Stimulated activated naive CD8-positive, alpha-beta T cell treated with anti-CD3 and anti-CD28 coated beads, Interleukin-15, amount 100 ng/mL, for 72 hours (primary cell): ENCODE measurements around the gene SLC17A2.
"Not testable (repeated sequence)": the region's sequence is repeated elsewhere in the genome, so short reads cannot be mapped to it uniquely, and the experiment has no call there.

ENCODE experiments used
- ATAC-seq: fragments of 150-1000 bp; cut with Tn5 transposase; 2 replicates; pipeline ENCODE4 v1.10.0; 2021; ENCODE audit warnings: mild to moderate bottlenecking, moderate library complexity
- DNase-seq, 2 donors: peaks; one replicate each; pipeline ENCODE4 v3.0.0; 2021 to 2022
- H3K27ac Mint-ChIP-seq, 2 donors: one replicate each; pipeline ENCODE4 v1.8.0; 2022; ENCODE audit warnings: mild to moderate bottlenecking in 2 of 2, mixed read lengths in 2 of 2, moderate library complexity in 2 of 2
- H3K27me3 Mint-ChIP-seq: one replicate; pipeline ENCODE4 v1.8.0; 2022; ENCODE audit warnings: mixed read lengths
- H3K4me1 Mint-ChIP-seq: one replicate; pipeline ENCODE4 v1.8.0; 2022; ENCODE audit warnings: mild to moderate bottlenecking, mixed read lengths
- H3K4me3 Mint-ChIP-seq, 2 donors: one replicate each; pipeline ENCODE4 v1.8.0; 2022; ENCODE audit warnings: mild to moderate bottlenecking in 2 of 2, mixed read lengths in 2 of 2, moderate library complexity in 1 of 2
- H3K9me3 Mint-ChIP-seq, 2 donors: one replicate each; pipeline ENCODE4 v1.8.0; 2022; ENCODE audit warnings: mixed read lengths in 2 of 2

The SLC17A2 gene

DNA sequence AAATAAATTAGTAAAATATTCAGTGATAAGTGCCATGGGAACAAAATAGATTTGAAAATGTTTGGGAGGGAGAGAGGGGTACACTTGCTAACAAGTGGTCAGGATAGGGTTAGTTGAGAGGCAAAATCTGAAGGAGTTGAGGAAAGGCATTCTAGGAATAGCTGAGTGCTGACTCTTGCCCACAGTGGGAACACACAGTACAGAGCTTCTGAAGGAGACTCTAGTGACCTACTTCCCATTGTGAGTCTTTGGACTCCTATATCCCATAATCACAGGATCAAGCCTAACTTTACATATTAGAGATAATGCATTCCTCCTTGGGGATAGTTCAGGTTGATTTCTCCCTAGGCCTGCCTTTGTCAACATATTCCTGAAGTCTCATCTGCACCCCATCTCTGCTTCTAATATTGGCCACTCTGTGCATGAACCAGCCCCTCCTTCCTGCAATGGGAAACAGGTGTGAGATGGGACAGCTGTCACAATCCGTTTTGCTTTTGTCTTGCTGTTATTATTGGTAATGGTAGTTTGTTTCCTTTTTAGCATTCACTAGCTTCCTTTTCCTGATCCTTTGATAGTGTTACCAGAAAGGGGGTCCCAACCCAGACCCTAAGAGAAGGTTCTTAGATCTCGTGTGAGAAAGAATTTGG lies 29.5 kb upstream of the SLC17A2 start:
- Mint-ChIP-seq H3K4me3 (no peak overlapping the region), H3K9me3 (peaks cover 28 to 31% of the 10 kb centered on the region in 2 donors), H3K4me1 (peaks cover 60% of the 10 kb centered on the region), H3K27ac (no peak overlapping the region), H3K27me3 (no peaks in the 10 kb centered on the region)
- no peak for DNase-seq
- ATAC-seq, result no peak

DNA sequence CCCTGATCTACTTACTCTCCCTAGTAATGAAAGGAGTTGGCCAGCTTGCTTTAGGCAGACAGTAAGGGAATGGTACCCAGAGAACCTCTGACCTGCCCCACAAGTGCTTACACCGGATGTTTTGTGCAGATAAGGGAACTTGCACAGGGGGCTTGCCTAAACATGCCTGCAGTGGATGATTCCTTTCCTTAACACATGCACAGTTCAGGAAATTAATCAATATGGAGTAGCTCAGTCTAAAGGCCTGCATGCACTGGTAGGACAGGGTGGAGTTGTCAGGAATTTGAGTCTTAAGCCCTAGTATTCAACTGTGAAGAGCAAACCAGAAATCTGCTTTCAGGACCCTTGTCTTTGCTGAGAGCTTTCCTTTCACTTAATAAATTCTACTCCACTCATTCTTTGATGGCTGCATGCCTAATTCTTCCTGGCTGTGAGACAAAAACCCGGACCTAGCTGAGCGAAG lies 28.2 kb upstream of the SLC17A2 start:
- ATAC-seq (no peak), DNase-seq (no peak)
- peaks cover 47% of the 10 kb centered on the region for H3K4me1 Mint-ChIP-seq
- H3K4me3 Mint-ChIP-seq, result no peak overlapping the region
- H3K27ac Mint-ChIP-seq, result peak overlapping the region in 1 of 2 donors; percentile 88
- H3K27me3 Mint-ChIP-seq, result no peaks in the 10 kb centered on the region
- H3K9me3 Mint-ChIP-seq, result peaks cover 28 to 31% of the 10 kb centered on the region in 2 donors

DNA sequence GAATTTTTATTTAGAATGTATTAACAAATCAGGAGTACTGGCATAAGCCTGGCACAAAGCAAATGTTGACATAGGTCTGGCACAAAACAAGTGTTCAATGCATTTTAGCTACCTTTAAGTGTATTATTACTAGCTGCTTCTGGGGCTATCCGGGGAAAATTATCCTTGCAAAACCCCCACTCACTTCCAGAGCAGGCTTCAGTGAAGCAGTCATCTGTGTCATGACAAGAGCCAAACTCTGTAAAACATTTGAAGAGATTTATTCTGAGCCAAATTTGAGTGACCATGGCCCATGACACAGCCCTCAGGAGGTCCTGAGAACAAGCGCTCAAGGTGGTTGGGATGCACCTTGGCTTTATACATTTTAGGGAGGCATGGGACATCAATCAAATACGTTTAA lies 25.7 kb upstream of the SLC17A2 start:
- DNase-seq (no peak), ATAC-seq (no peak)
- Mint-ChIP-seq H3K4me3 (no peak overlapping the region), H3K9me3 (peaks cover 28 to 31% of the 10 kb centered on the region in 2 donors), H3K4me1 (peaks cover 32% of the 10 kb centered on the region), H3K27me3 (no peaks in the 10 kb centered on the region), H3K27ac (no peak overlapping the region)

GRCh38 chr6:25954756-25955155 lies 24.3 kb upstream of the SLC17A2 start:
- no peaks in the 10 kb centered on the region for H3K27me3 Mint-ChIP-seq
- peaks cover 19% of the 10 kb centered on the region for H3K4me1 Mint-ChIP-seq
- no peak overlapping the region for H3K27ac Mint-ChIP-seq
- DNase-seq, result no peak
- ATAC-seq, result no peak
- H3K9me3 Mint-ChIP-seq, result peaks cover 14 to 18% of the 10 kb centered on the region in 2 donors
- no peak overlapping the region for H3K4me3 Mint-ChIP-seq

DNA sequence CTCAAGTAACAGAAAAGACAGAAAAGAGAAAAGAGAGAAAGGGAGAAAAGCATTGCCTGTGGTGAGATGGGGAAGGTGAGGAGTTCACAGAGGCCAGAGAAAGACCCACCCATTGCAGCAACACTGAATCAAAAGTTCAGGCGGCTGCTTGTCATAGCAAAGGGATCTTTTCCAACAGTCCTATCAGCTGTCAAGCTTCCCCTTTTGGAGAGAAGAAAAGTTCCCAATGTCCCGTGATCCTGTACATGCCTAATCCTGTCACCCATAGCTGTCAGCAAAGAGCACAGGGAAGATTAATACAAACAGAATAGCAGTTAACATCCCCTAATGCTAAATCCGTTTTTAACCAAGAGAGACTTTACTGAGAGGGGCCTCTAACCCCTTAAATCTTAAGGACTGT lies 23.2 kb upstream of the SLC17A2 start:
- DNase-seq (no peak), ATAC-seq (no peak)
- no peaks in the 10 kb centered on the region for H3K27me3 Mint-ChIP-seq
- H3K4me1 Mint-ChIP-seq, result peaks cover 9% of the 10 kb centered on the region
- H3K27ac Mint-ChIP-seq, result no peak overlapping the region
- H3K4me3 Mint-ChIP-seq, result no peak overlapping the region
- H3K9me3 Mint-ChIP-seq, result peaks cover 5 to 8% of the 10 kb centered on the region in 2 donors

DNA sequence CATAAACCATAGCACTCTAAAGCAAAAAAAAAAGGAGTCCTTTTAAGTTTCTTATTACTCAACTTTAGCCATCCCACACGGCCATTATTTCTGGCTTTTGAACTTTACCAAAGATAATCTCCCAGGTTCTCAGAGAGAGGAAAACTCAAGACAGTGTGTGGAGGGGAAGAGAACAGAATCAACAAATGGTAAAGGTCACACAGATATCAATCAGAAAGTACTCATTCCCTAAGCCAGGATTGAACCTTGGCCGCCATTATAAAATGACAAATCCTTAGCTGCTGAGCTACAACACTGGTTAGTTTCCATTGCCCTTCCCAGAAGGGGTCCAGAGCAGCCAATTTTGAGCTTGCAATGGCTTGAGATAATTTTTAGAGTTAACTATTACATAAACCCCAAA lies 22.0 kb upstream of the SLC17A2 start:
- Mint-ChIP-seq H3K4me1 (no peaks in the 10 kb centered on the region), H3K27me3 (no peaks in the 10 kb centered on the region), H3K9me3 (no peaks in the 10 kb centered on the region), H3K27ac (no peak overlapping the region), H3K4me3 (no peak overlapping the region)
- ATAC-seq (no peak), DNase-seq (no peak)

GRCh38 chr6:25951296-25952032 lies 21.0 kb upstream of the SLC17A2 start:
- no peaks in the 10 kb centered on the region for H3K27me3 Mint-ChIP-seq
- peaks cover 4% of the 10 kb centered on the region for H3K4me1 Mint-ChIP-seq
- peaks cover 0 to 3% of the 10 kb centered on the region in 2 donors for H3K9me3 Mint-ChIP-seq
- DNase-seq (no peak), ATAC-seq (no peak)
- no peak overlapping the region for H3K4me3 Mint-ChIP-seq
- no peak overlapping the region for H3K27ac Mint-ChIP-seq

DNA sequence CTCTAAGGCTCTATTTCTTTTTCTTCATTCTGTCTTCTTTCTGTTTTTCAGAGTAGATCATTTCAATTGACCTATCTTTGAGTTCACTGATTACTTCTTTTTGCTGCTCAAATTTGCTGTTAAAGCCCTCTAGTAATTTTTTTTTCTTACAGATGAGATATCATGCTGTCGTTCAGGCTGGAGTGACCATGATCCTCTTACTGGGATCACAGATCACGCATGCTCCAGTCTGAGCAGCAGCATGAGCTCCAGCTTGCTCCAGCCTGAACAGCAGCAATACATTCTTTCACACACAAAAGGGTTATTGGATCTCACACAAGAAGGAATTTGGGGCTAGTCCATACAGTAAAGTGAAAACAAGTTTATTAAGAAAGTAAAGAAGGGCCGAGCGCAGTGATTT lies 19.8 kb upstream of the SLC17A2 start:
- DNase-seq (no peak), ATAC-seq (no peak)
- H3K27me3 Mint-ChIP-seq, result no peaks in the 10 kb centered on the region
- no peak overlapping the region for H3K27ac Mint-ChIP-seq
- peaks cover 11% of the 10 kb centered on the region for H3K4me1 Mint-ChIP-seq
- peaks cover 8 to 11% of the 10 kb centered on the region in 2 donors for H3K9me3 Mint-ChIP-seq
- no peak overlapping the region for H3K4me3 Mint-ChIP-seq

DNA sequence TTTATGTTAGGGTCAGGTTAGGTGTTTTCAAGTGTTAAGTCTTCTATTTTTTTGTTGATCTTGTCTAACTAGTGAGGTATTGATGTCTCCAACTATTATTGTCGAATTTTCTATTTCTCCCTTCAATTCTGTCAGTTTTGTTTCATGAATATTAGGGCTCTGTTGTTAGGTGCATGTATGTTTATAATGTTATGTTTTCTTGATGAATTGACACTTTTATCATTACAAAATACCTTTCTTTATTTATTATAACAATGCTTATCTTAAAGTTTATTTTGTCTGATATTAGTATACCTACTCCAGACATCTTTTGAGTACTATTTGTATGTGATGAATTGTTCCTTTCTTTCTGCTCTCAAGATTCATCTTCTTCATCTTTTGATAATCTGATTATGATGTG lies 19.2 kb upstream of the SLC17A2 start:
- no peak for ATAC-seq
- H3K27ac Mint-ChIP-seq, result no peak overlapping the region
- peaks cover 4% of the 10 kb centered on the region for H3K27me3 Mint-ChIP-seq
- H3K9me3 Mint-ChIP-seq, result peaks cover 9 to 12% of the 10 kb centered on the region in 2 donors
- DNase-seq, result no peak
- no peak overlapping the region for H3K4me3 Mint-ChIP-seq
- H3K4me1 Mint-ChIP-seq, result peaks cover 17% of the 10 kb centered on the region

DNA sequence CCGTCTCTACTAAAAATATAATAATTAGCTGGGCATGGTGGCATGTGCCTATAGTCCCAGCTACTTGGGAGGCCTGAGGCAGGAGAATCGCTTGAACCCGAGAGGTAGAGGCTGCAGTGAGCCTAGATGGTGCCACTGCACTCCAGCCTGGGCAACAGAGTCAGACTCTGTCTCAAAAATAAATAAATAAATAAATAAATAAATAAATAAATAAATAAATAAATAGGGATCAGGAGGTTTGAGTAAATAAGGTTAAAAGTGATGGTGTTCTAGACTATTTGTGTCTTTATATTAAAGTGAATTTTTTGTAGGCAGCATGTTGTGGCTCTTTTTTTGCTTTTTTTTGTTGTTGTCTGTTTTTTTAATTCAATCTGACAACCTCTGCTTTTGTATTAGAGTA lies 17.0 kb upstream of the SLC17A2 start:
- not testable (repeated sequence) for H3K4me3 Mint-ChIP-seq, ATAC-seq, H3K27me3 Mint-ChIP-seq, H3K27ac Mint-ChIP-seq, DNase-seq
- Mint-ChIP-seq H3K9me3 (peaks cover 9 to 12% of the 10 kb centered on the region in 2 donors), H3K4me1 (peaks cover 20% of the 10 kb centered on the region)

GRCh38 chr6:25946631-25947030 lies 16.1 kb upstream of the SLC17A2 start:
- Mint-ChIP-seq H3K4me3 (no peak overlapping the region), H3K27me3 (peaks cover 9% of the 10 kb centered on the region)

DNA sequence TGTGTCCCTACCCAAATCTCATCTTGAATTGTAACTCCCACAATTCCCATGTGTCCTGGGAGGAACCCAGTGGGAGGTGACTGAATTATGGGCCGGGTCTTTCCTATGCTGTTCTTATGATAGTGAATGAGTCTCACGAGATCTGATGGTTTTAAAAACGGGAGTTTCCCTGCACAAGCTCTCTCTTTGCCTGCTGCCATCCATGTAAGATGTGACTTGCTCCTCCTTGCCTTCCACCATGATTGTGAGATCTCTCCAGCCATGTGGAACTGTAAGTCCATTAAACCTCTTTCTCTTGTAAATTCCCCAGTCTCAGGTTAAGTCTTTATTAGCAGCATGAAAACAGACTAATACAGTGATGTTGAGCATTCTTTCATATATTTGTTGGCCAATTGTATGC lies 15.2 kb upstream of the SLC17A2 start:
- ATAC-seq, H3K27ac Mint-ChIP-seq, H3K4me3 Mint-ChIP-seq, DNase-seq, H3K27me3 Mint-ChIP-seq: not testable (repeated sequence)
- H3K4me1 Mint-ChIP-seq, result peaks cover 20% of the 10 kb centered on the region
- peaks cover 9 to 12% of the 10 kb centered on the region in 2 donors for H3K9me3 Mint-ChIP-seq

More at GRCh38 chr6:25946631-25947030, 16.1 kb upstream of the SLC17A2 start:
- peaks cover 9 to 12% of the 10 kb centered on the region in 2 donors for H3K9me3 Mint-ChIP-seq
- ATAC-seq (no peak), DNase-seq (no peak)
- peaks cover 20% of the 10 kb centered on the region for H3K4me1 Mint-ChIP-seq
- peak overlapping the region in 1 of 2 donors; percentile 53 for H3K27ac Mint-ChIP-seq

DNA sequence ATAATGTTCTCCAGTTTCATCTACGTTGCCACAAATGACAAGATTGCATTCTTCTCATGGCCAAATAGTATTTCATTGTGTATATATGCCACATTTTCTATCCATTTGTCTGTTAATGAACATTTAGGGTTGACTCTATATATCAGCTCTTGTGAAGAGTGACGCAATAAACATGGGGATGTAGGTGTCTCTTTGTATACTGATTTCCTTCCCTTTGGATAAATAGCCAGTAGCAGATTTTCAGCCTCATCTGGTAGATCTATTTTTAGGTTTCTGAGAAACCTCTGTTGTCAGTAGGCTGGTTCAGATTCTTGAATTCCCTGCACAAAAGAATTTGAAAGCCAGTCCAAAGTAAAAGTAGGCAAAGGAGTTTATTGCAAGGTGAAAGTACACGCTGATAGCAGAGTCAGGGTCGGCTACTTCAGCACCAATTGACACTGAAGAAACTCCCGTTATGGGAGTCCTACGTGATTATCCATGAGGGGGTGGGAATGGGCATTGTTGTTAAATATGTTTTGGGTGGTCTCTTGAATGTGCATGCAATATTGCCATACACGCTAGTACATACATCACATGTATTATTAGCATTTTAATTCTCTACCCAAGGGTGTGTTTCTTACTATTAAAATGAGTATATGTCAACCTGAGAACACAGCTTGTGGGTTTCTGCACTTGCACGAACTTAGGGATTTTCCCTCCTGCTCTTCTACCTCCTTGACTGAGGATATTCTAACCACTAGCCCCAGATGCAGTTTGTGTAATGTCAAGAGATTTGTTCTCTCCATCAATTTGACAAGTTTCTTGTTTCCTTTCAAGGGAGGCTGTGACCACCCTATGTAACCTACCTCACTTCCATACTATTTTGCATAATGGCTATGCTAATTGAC lies 14.4 kb upstream of the SLC17A2 start:
- Mint-ChIP-seq H3K4me3 (no peak overlapping the region), H3K9me3 (peaks cover 9 to 12% of the 10 kb centered on the region in 2 donors), H3K27me3 (peaks cover 9% of the 10 kb centered on the region), H3K4me1 (peaks cover 20% of the 10 kb centered on the region), H3K27ac (peak overlapping the region in 1 of 2 donors; percentile 28)
- ATAC-seq, result peak; percentile 97
- peak; percentile 41 to 55 for DNase-seq

DNA sequence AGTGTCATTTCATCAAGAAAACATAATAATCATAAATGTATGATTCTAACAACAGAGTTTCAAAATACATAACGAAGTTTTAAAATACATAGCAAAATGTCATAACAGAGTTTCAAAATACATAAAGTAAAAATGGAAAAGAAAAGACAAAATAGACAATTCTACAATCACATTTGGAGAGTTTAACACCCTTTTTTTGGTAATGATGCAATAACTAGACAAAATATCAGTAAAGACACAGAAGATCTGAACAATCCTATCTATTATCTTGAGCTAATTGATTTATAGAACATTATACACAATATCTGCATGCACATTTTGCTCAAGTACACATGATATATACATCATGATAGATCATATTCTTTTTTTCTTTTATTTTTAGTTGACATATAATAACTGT lies 13.4 kb upstream of the SLC17A2 start:
- peaks cover 9% of the 10 kb centered on the region for H3K27me3 Mint-ChIP-seq
- ATAC-seq (no peak), DNase-seq (no peak)
- peaks cover 20% of the 10 kb centered on the region for H3K4me1 Mint-ChIP-seq
- H3K9me3 Mint-ChIP-seq, result peaks cover 9 to 12% of the 10 kb centered on the region in 2 donors
- H3K4me3 Mint-ChIP-seq, result no peak overlapping the region
- H3K27ac Mint-ChIP-seq, result no peak overlapping the region

- Mint-ChIP-seq H3K4me3 (no peak overlapping the region), H3K4me1 (peaks cover 20% of the 10 kb centered on the region), H3K27me3 (peaks cover 9% of the 10 kb centered on the region), H3K27ac (no peak overlapping the region), H3K9me3 (peaks cover 9 to 12% of the 10 kb centered on the region in 2 donors)
- ATAC-seq, result no peak
- DNase-seq, result no peak
Measured at GRCh38 chr6:25942561-25943147, 12.2 kb upstream of the SLC17A2 start.
